B cell (primary cell): ENCODE measurements around the gene ZEB2.
"Not testable (repeated sequence)": the region's sequence is repeated elsewhere in the genome, so short reads cannot be mapped to it uniquely, and the experiment has no call there.

Source experiments
- CTCF ChIP-seq: fragments of 200-600 bp; IDR thresholded peaks from one replicate; pipeline ENCODE4 v1.8.0; 2022; ENCODE audit warnings: antibody characterized with exemption, mild to moderate bottlenecking
- EZH2 ChIP-seq: IDR thresholded peaks from 2 replicates; pipeline ENCODE4 v1.6.1; 2012; ENCODE audit warnings: borderline replicate concordance, low read depth, mild to moderate bottlenecking, moderate library complexity, low read length; ENCODE audit not compliant: insufficient read depth, poor library complexity, severe bottlenecking

GRCh38 chr2:144364247-144364646 lies 155.7 kb downstream of the ZEB2 start:
- TF ChIP-seq CTCF, EZH2: not testable (repeated sequence)
